HS-27A (cell line): ENCODE data around the gene RPP38.

ENCODE experiments used
- DNase-seq: peaks from one replicate; pipeline ENCODE4 v3.0.0-alpha.2; 2012; ENCODE audit warnings: low read depth, missing footprints

The RPP38 gene, protein sequence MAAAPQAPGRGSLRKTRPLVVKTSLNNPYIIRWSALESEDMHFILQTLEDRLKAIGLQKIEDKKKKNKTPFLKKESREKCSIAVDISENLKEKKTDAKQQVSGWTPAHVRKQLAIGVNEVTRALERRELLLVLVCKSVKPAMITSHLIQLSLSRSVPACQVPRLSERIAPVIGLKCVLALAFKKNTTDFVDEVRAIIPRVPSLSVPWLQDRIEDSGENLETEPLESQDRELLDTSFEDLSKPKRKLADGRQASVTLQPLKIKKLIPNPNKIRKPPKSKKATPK

DNA sequence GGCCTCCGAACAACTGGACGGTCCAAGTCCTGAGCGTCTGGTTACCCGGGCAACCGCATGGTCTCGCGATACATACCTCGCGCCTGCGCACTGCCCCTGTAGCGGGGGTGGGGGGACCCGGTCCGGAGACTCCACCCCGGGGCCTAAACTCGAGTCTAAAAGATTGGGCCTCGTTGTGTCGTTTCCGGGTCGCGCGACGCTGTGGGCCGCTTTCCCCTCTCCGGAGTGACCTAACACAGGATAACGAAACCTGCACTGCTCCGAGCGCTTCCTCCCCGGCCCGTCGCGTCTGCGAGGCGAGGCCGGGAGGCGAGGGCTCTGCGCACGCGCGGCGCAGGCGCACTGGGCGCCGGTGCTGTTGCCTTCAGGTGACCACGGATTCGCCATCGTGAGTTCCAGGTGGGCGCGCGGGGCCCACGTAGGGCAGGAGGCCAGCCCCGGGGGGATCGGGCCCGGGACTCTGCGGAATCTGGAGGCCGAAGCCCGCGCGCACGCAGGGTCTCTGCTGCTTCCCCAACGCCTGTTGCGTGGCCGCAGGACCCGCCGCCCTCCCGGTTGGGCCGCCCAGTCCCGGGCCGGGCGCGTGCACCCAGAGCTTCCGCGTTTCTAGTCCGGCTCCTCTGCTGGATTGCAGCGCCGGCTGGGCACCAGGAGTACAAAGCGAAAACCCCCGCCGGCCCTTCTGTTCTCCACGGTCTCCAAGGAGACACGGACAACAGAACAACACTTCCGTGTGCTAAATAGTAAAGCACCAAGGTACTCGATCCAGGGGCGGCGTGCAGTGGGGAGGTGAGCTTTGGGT lies at the start of gene RPP38:
Gene RPP38, plus strand, starts transcription at position 345 of the 802 bp plus-strand sequence. CDS start 5,960 bp downstream, outside the sequence.
- DNase-seq: peak; percentile 73

DNA sequence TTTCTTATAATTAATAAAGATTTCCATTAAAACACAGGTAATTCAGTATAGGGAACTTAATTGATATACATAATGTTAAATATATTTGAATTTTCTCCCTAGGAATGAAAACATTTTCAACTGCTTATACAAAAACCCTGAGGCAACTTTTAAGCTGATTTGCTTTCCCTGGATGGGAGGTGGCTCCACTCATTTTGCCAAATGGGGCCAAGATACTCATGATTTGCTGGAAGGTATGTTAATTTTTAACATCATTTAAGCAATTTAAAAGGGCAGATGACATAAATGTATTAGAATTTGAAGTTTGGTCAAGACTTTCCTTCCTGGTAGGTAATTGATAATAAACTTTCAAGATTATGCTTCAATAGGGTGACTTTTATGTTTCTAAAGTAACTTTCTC lies 47.6 kb upstream of the RPP38 start:
- no peak for DNase-seq

DNA sequence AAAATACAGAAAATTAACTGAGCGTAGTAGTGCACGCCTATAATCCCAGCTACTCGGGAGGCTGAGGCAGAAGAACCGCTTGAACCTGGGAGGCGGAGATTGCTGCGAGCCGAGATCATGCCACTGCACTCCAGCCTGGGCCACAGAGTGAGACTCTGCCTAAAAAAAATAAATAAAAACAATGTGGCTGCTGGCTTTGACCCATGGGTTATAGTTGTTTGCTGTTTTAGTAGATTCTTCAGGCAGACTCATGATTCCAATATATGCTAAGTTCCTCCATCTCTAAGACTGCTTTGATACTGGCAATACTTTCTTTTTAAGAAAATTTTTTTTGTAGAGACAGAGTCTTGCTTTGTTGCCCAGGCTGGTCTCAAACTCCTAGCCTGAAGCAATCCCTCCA lies 45.0 kb upstream of the RPP38 start:
- no peak for DNase-seq

DNA sequence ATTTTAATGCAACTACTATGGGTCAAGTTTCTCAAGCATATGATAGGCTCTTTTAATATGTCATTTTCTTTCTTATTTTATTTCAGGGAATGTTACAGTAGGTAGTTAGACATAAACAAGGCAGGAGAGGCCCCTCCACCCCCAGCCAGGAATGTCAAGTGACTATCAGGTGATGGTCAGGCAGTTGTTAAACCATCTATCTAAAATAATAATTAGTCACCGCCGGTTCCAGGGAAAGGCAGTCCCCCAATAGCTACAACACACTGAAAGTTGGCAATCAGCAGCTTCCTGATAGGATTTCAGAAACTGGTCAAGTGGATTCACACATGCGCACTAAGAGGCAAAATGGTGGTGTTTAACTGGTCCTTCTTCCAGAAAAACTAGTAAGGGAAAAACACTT lies 44.1 kb upstream of the RPP38 start:
- no peak for DNase-seq

DNA sequence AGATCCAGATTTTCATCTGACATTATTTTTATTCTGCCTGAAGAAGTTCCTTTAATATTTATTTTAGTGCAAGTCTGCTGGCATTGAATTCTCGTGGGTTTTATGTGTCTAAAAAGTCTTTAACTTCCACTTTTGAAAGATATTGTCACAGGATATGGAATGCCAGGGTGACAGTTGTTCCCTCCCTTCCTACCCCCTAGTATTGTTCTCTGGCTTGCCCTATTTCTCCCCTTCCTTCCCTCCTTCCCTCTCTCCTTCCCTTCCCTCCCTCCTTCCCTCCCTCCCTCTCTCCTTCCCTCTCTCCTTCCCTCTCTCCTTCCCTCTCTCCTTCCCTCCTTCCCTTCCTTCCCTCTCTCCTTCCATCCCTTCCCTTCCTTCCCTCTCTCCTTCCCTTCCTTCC lies 38.5 kb upstream of the RPP38 start:
- DNase-seq: no peak

- no peak for DNase-seq
These were observed 37.2 kb upstream of the RPP38 start for GRCh38 chr10:15059914-15060313.

GRCh38 chr10:15060638-15061037 lies 36.5 kb upstream of the RPP38 start:
- DNase-seq: no peak

GRCh38 chr10:15067154-15067553 lies 30.0 kb upstream of the RPP38 start:
- DNase-seq: no peak

- DNase-seq: no peak
These were observed 28.4 kb upstream of the RPP38 start for GRCh38 chr10:15068802-15069201.

DNA sequence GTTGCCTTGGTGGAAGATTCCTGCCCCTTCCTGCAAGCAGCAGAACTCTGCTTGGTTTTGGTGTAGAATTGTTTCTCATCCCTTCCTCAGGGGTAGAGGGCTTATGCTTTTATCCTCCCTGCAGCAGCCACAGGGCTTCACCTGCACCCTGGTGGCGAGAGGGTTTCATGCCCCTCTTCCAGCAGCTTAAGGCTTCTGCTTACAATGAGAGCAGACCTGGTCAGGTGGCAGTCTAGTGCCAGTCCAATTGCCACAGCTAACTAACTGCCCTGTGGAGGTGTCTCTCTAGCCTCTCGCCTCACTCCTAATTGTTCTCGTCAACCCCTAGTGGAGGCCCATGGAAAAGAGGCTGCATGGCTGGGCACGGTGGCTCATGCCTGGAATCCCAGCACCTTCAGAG lies 27.9 kb upstream of the RPP38 start:
- no peak for DNase-seq

GRCh38 chr10:15072358-15072757 lies 24.8 kb upstream of the RPP38 start:
- DNase-seq: no peak

GRCh38 chr10:15075421-15075820 lies 21.7 kb upstream of the RPP38 start:
- DNase-seq: no peak

DNA sequence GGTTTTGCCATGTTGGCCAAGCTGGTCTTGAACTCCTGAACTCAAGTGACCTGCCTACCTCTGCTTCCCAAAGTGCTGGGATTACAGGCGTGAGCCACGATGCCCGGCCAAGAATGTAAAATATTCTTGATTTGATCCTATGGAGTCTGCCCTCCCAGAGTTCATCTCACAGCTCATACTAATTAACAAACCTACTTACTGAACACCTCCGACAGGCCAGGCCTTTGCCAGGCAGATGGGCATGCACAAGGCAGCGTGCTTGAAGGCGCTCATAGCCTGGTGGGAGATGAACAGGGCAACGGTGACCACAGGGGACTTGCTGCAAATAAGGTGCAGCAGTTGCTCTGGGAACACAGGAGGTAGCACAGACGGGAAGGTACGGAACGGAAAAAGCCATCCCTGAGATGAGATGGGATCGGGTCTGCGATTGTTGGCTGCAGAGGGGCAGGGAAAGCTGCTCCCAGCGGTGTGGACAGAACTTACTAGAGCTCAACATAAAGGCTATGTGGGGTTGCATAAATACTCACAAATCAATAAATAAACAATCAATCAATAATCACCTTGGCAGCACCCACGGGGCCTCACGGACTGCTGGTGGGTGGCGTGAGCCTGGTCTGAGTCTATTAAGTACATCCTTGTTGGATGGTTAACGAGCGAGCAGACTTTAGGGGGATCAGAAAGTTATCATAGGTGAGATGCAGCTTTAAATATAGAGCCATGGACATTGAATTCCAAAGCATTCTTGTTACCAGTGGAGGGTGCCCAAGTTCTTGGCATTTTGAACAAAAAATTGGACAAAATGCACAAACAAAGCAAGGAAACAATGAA lies 13.3 kb upstream of the RPP38 start:
- DNase-seq: no peak

DNA sequence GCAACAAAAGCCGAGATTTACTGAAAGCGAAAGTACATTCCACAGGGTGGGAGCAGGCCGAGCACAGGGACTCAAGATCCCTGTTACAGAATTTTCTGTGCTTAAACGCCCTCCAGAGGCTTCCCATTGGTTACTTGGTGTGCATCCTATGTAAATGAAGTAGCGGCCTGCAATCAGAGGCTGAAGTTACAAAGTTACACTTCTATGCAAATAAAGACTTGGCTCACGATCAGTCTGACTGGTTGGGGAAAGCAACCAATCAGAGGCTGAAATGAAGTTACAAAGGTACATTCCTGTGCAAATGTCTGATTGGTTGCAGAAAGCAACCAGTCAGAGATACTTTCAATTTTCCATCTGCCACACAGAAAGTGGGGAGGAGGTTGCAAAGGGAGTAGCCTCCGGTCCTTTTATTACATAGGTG lies 12.6 kb upstream of the RPP38 start:
- DNase-seq: no peak

DNA sequence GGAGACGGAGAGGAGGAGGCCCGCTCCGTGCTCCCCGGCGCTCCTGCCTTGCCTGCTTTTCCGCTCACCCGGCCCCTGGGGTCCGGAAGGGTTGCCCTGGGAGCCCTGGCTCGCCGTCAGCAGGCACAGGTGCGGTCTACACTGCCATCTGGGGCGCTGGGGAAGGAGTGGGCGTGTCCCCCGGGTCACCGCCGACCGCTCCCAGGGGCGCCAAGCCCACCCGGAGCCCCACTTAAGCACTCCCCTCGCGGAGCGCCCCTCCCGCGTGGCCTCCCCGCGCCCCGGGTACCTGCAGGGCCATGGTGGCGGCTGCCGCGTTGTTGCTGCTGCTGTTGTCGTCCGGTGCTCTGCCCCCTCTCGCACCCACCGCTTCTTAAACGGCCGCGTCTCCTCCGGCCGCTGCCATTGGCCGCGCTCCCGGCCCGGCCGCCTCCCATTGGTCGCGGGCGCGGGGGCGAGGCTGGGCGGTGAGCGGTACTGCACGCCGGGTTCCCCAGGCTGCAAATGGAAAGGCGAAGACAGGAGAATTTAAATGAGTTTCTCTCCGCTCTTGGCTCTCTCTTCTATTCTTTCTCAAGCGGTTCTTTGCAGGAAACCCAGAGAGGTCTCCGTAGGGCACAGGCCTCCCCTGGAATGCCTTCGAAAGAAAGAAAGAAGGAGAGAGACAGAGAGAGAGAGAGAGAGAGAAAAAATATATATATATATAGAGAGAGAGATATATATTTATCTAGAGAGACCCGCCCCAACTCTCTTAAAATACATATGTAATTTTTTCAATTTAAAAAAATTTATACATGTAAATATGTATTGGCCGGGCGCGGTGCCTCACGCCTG lies 8.5 kb upstream of the RPP38 start, which contains the start of gene ACBD7:
Gene ACBD7, minus strand, starts transcription at position 349 of the 834 bp plus-strand sequence. Its CDS starts 48 bp downstream, at position 301.
- no peak for DNase-seq

DNA sequence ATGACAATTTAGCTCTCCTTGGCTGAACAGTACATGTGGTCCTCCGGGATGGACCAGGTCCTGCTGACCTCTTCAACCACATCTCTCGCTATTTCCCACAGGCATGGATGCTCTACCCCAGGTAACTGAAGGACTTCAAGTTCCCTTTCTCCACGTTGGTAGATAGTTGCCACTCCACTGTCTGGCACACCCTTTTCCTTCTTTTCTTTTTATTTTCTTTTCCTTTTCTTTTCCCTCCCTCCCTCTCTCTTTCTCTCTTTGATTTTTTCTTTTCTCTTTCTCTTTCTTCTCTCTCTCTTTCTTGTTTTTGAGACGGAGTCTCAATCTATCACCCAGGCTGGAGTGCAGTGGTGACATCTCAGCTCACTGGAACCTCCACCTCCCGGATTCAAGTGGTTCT lies 5.7 kb upstream of the RPP38 start:
- DNase-seq: no peak

DNA sequence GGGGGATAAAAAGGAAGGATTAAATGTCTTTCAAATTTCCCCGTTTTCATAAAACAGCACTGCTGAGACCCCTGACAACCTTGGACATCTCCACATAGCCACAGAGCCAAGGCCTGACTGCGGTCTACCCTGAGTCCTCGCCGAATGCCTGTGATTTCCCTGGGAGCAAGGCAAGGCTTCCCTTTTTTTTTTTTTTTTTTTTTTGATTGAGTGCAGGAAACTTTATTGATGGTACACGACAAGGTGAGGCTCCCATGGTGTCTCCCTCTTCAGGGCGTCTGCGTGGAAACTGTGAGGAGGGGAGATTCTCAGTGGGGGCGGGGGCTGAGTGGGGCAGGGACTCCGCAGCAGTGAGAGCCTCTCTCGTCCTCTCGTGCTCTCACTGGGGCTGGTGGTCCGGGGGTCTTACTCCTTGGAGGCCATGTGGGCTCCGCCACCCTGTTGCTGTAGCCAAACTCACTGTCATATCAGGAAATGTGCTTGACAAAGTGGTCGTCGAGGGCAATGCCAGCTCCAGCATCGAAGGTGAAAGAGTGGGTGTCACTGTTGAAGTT lies 4.2 kb upstream of the RPP38 start:
- no peak for DNase-seq

DNA sequence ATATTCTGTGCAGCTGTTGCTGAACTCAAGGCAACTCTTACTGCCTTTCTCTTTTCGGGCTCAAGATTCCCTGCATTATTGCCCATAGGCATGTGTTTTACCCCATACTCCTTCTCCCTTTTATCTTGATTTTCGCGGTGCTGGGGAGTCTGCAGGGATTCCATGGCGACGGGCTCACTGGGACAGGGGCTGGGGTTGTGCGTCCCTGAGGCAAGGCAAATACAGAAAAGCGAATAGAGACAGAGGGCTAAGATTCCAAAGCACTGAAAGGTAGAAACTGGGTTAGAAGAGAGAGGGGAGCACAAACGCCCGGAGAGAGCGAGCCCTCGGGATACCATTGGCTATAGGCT lies 519 bp upstream of the RPP38 start:
- no peak for DNase-seq

DNA sequence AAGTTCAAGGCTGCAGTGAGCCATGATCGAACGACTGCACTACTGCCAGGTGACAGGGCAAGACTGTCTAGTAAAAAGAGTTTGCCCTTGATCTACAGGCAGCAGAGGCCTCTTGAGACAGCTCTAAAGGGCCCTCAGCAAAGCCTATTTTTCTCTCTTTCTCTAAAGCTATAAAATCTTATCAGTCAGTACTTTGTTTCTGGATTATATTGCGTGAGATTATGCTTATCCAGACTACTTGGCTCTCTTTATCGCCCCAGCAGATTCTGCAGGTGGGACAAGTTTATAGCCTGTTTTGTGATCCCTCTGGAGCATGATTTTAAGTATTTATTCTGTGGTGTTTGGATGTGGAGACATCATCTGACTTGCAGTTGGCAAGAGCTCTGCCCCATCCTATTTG lies 2.7 kb downstream of the RPP38 start:
- no peak for DNase-seq

DNA sequence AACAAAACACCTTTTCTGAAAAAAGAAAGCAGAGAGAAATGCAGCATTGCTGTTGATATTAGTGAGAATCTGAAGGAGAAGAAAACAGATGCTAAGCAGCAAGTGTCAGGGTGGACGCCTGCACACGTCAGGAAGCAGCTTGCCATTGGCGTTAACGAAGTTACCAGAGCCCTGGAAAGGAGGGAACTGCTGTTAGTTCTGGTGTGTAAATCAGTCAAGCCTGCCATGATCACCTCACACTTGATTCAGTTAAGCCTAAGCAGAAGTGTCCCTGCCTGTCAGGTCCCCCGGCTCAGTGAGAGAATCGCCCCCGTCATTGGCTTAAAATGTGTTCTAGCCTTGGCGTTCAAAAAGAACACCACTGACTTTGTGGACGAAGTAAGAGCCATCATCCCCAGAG lies 6.4 kb downstream of the RPP38 start:
- DNase-seq: no peak

GRCh38 chr10:15106352-15107013 lies 9.3 kb downstream of the RPP38 start:
- no peak for DNase-seq
